Measurements from ENCODE around the gene SRCAP. TPM values are rescaled to one million over a fixed set of nuclear protein-coding genes. Genes with fewer than 3 reads are reported as not detected.

The SRCAP gene
- polyA plus RNA-seq, 1 donor (not counting 4 experiments of a cell fraction or from before 2014, with no cell fraction given), result 1.4 TPM

GRCh38 chr16:30725418-30725792 is 26.4 kb downstream of the SRCAP start:
- H3K9ac ChIP-seq (ENCODE audit: control insufficient read depth, extremely low read depth, insufficient read depth, low read length), result no peak overlapping the region
- no peak for FAIRE-seq
- H3K27me3 ChIP-seq (ENCODE audit: control insufficient read depth, extremely low read depth, insufficient read depth, low read length), result no peaks in the 10 kb centered on the region
- no peak overlapping the region for H3K4me3 ChIP-seq (ENCODE audit: control insufficient read depth in 2 of 3, extremely low read depth in 1 of 3, insufficient read depth in 2 of 3, low read depth in 1 of 3, low read length in 3 of 3)
- no peaks in the 10 kb centered on the region for H3K9me1 ChIP-seq (ENCODE audit: control insufficient read depth, extremely low read depth, insufficient read depth, low read length)
- H3K79me2 ChIP-seq (ENCODE audit: control insufficient read depth, insufficient read depth, low read length), result peaks cover 35% of the 10 kb centered on the region
- no peak overlapping the region for H3K27ac ChIP-seq (ENCODE audit: control insufficient read depth, insufficient read depth, low read length)
- TF ChIP-seq EZH2 (IDR thresholded peaks at IDR 0.05; ENCODE audit: low read length), result no peak
- TF ChIP-seq, protein P1, sequence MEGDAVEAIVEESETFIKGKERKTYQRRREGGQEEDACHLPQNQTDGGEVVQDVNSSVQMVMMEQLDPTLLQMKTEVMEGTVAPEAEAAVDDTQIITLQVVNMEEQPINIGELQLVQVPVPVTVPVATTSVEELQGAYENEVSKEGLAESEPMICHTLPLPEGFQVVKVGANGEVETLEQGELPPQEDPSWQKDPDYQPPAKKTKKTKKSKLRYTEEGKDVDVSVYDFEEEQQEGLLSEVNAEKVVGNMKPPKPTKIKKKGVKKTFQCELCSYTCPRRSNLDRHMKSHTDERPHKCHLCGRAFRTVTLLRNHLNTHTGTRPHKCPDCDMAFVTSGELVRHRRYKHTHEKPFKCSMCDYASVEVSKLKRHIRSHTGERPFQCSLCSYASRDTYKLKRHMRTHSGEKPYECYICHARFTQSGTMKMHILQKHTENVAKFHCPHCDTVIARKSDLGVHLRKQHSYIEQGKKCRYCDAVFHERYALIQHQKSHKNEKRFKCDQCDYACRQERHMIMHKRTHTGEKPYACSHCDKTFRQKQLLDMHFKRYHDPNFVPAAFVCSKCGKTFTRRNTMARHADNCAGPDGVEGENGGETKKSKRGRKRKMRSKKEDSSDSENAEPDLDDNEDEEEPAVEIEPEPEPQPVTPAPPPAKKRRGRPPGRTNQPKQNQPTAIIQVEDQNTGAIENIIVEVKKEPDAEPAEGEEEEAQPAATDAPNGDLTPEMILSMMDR (optimal IDR thresholded peaks at IDR 0.05 in 1 of 3, IDR thresholded peaks at IDR 0.05 in 1 of 3, conservative IDR thresholded peaks at IDR 0.05 in 1 of 3; ENCODE audit: extremely low read depth in 1 of 3, insufficient read depth in 2 of 3, low read length in 3 of 3), result no peak
- no peak for DNase-seq (ENCODE audit: low read depth, low spot score)
- dilution Hi-C loops (cut with MboI; ENCODE audit: extremely low pct_ligation_motif_present, low sequenced_read_pairs), result no loop called here
- no peaks in the 10 kb centered on the region for H4K20me1 ChIP-seq (ENCODE audit: control insufficient read depth, extremely low read depth, insufficient read depth, low read length)
- no peaks in the 10 kb centered on the region for H3K4me1 ChIP-seq (ENCODE audit: control insufficient read depth, extremely low read depth, insufficient read depth, low read length)
- H2AFZ ChIP-seq (ENCODE audit: control insufficient read depth, low read length), result no peak overlapping the region
- peaks cover 55 to 60% of the 10 kb centered on the region in 2 experiments for H3K36me3 ChIP-seq (ENCODE audit: control insufficient read depth in 2 of 2, extremely low read depth in 1 of 2, insufficient read depth in 2 of 2, low read length in 2 of 2)
- no peak overlapping the region for H3K4me2 ChIP-seq (ENCODE audit: control insufficient read depth, extremely low read depth, insufficient read depth, low read depth, low read length)
- H3K9me3 ChIP-seq (ENCODE audit: control insufficient read depth, low read depth, low read length), result no peaks in the 10 kb centered on the region

DNA sequence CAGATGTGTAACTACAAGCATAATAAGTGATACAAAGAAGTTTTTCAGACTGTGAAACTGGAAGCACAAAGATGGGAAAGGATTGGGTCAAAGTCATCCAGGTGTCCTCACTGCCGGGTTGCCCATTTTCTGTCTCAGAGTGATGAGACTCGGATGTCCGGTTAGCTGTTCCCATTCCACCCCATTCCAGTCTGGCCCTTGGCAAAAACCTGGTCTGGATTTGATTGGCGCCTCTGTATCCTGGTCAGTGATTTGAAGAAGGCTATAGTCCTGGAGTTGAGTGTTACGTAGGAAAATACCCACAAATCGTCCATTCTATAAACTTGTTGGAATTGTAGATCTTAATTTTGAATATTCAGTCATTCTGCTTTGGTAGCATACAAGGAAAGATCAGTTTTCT is 29.4 kb downstream of the SRCAP start:
- H3K27me3 ChIP-seq (ENCODE audit: control insufficient read depth, extremely low read depth, insufficient read depth, low read length), result no peaks in the 10 kb centered on the region
- no peaks in the 10 kb centered on the region for H3K9me3 ChIP-seq (ENCODE audit: control insufficient read depth, low read depth, low read length)
- peaks cover 43 to 47% of the 10 kb centered on the region in 2 experiments for H3K36me3 ChIP-seq (ENCODE audit: control insufficient read depth in 2 of 2, extremely low read depth in 1 of 2, insufficient read depth in 2 of 2, low read length in 2 of 2)
- TF ChIP-seq, protein P1 (optimal IDR thresholded peaks at IDR 0.05 in 1 of 3, IDR thresholded peaks at IDR 0.05 in 1 of 3, conservative IDR thresholded peaks at IDR 0.05 in 1 of 3; ENCODE audit: extremely low read depth in 1 of 3, insufficient read depth in 2 of 3, low read length in 3 of 3), result no peak
- no peak for TF ChIP-seq EZH2 (IDR thresholded peaks at IDR 0.05; ENCODE audit: low read length)
- H3K9ac ChIP-seq (ENCODE audit: control insufficient read depth, extremely low read depth, insufficient read depth, low read length), result no peak overlapping the region
- H2AFZ ChIP-seq (ENCODE audit: control insufficient read depth, low read length), result no peak overlapping the region
- dilution Hi-C loops (cut with MboI; ENCODE audit: extremely low pct_ligation_motif_present, low sequenced_read_pairs), result no loop called here
- no peaks in the 10 kb centered on the region for H3K9me1 ChIP-seq (ENCODE audit: control insufficient read depth, extremely low read depth, insufficient read depth, low read length)
- peaks cover 8% of the 10 kb centered on the region for H3K4me1 ChIP-seq (ENCODE audit: control insufficient read depth, extremely low read depth, insufficient read depth, low read length)
- no peak for FAIRE-seq
- DNase-seq (ENCODE audit: low read depth, low spot score), result no peak
- H4K20me1 ChIP-seq (ENCODE audit: control insufficient read depth, extremely low read depth, insufficient read depth, low read length), result no peaks in the 10 kb centered on the region
- peaks cover 30% of the 10 kb centered on the region for H3K79me2 ChIP-seq (ENCODE audit: control insufficient read depth, insufficient read depth, low read length)
- no peak overlapping the region for H3K4me3 ChIP-seq (ENCODE audit: control insufficient read depth in 2 of 3, extremely low read depth in 1 of 3, insufficient read depth in 2 of 3, low read depth in 1 of 3, low read length in 3 of 3)
- H3K4me2 ChIP-seq (ENCODE audit: control insufficient read depth, extremely low read depth, insufficient read depth, low read depth, low read length), result no peak overlapping the region
- H3K27ac ChIP-seq (ENCODE audit: control insufficient read depth, insufficient read depth, low read length), result no peak overlapping the region

All from keratinocyte (primary cell).